Subcutaneous abdominal adipose tissue (tissue), 5 donors: ENCODE results near the gene USP13.

Experiments
- H3K27ac ChIP-seq: one replicate; pipeline ENCODE4 v1.7.0; 2013; ENCODE audit warnings: low read depth, mild to moderate bottlenecking, inconsistent platforms, low read length, moderate library complexity
- H3K27me3 ChIP-seq, 5 donors: one replicate each; pipeline ENCODE4 v1.7.0; 2013; ENCODE audit warnings: low read length in 5 of 5, inconsistent platforms in 1 of 5; ENCODE audit not compliant: control insufficient read depth in 5 of 5, insufficient read depth in 4 of 5
- H3K36me3 ChIP-seq, 5 donors: one replicate each; pipeline ENCODE4 v1.7.0; 2013; ENCODE audit warnings: low read length in 5 of 5; ENCODE audit not compliant: control insufficient read depth in 5 of 5, insufficient read depth in 5 of 5
- H3K4me1 ChIP-seq, 5 donors: one replicate each; pipeline ENCODE4 v1.7.0; 2013; ENCODE audit warnings: low read length in 5 of 5, mild to moderate bottlenecking in 3 of 5, moderate library complexity in 1 of 5; ENCODE audit not compliant: control insufficient read depth in 5 of 5, insufficient read depth in 5 of 5
- H3K4me3 ChIP-seq, 5 donors: one replicate each; pipeline ENCODE4 v1.7.0; 2013; ENCODE audit warnings: low read length in 5 of 5, low read depth in 1 of 5
- H3K9ac ChIP-seq, 5 donors: one replicate each; pipeline ENCODE4 v1.7.0; 2013; ENCODE audit warnings: low read length in 5 of 5, mild to moderate bottlenecking in 4 of 5, moderate library complexity in 3 of 5
- H3K9me3 ChIP-seq, 5 donors: one replicate each; pipeline ENCODE4 v1.7.0; 2013; ENCODE audit warnings: low read length in 5 of 5; ENCODE audit not compliant: control insufficient read depth in 5 of 5
- donor health status: healthy.
- donor health status: healthy.
- donor health status: healthy.
- donor health status: healthy.
- donor health status: healthy.

The USP13 gene

GRCh38 chr3:179729086-179729485 lies 76.2 kb downstream of the USP13 start:
- H3K9me3 ChIP-seq: no peaks in the 10 kb centered on the region
- H3K4me1 ChIP-seq: peaks cover 0 to 14% (median 8%) of the 10 kb centered on the region in 5 donors
- no peak overlapping the region for H3K27ac ChIP-seq
- no peak overlapping the region for H3K9ac ChIP-seq
- H3K27me3 ChIP-seq: no peaks in the 10 kb centered on the region
- peaks cover 0 to 17% (median 16%) of the 10 kb centered on the region in 5 donors for H3K36me3 ChIP-seq
- H3K4me3 ChIP-seq: no peak overlapping the region

GRCh38 chr3:179729981-179730380 lies 77.1 kb downstream of the USP13 start:
- peaks cover 0 to 14% (median 8%) of the 10 kb centered on the region in 5 donors for H3K4me1 ChIP-seq
- H3K9ac ChIP-seq: peak overlapping the region in 1 of 5 donors; percentile 20
- H3K27ac ChIP-seq: no peak overlapping the region
- no peaks in the 10 kb centered on the region for H3K9me3 ChIP-seq
- H3K27me3 ChIP-seq: no peaks in the 10 kb centered on the region
- H3K4me3 ChIP-seq: no peak overlapping the region
- H3K36me3 ChIP-seq: peaks cover 0 to 17% (median 16%) of the 10 kb centered on the region in 5 donors

- H3K36me3 ChIP-seq: peaks cover 0 to 17% (median 16%) of the 10 kb centered on the region in 5 donors
- no peak overlapping the region for H3K9ac ChIP-seq
- H3K27me3 ChIP-seq: no peaks in the 10 kb centered on the region
- H3K4me3 ChIP-seq: no peak overlapping the region
- no peak overlapping the region for H3K27ac ChIP-seq
- H3K4me1 ChIP-seq: peaks cover 0 to 14% (median 8%) of the 10 kb centered on the region in 5 donors
- H3K9me3 ChIP-seq: no peaks in the 10 kb centered on the region
These were observed 77.7 kb downstream of the USP13 start for GRCh38 chr3:179730506-179730905.

GRCh38 chr3:179731544-179731943 lies 78.7 kb downstream of the USP13 start:
- Histone ChIP-seq H3K9ac (no peak overlapping the region), H3K4me3 (no peak overlapping the region), H3K36me3 (peaks cover 0 to 17% (median 16%) of the 10 kb centered on the region in 5 donors), H3K27ac (no peak overlapping the region), H3K4me1 (peaks cover 0 to 14% (median 8%) of the 10 kb centered on the region in 5 donors), H3K27me3 (no peaks in the 10 kb centered on the region), H3K9me3 (no peaks in the 10 kb centered on the region)

- Histone ChIP-seq H3K9me3 (no peaks in the 10 kb centered on the region), H3K4me1 (peaks cover 0 to 14% (median 8%) of the 10 kb centered on the region in 5 donors), H3K27ac (peak overlapping the region; percentile 25), H3K4me3 (no peak overlapping the region), H3K27me3 (no peaks in the 10 kb centered on the region), H3K9ac (no peak overlapping the region), H3K36me3 (peaks cover 0 to 19% (median 16%) of the 10 kb centered on the region in 5 donors)
These were observed 80.0 kb downstream of the USP13 start for GRCh38 chr3:179732661-179733348.

- peaks cover 5 to 23% (median 21%) of the 10 kb centered on the region in 5 donors for H3K36me3 ChIP-seq
- no peaks in the 10 kb centered on the region for H3K27me3 ChIP-seq
- H3K9me3 ChIP-seq: no peaks in the 10 kb centered on the region
- peaks cover 0 to 14% (median 8%) of the 10 kb centered on the region in 5 donors for H3K4me1 ChIP-seq
- H3K9ac ChIP-seq: no peak overlapping the region
- no peak overlapping the region for H3K4me3 ChIP-seq
- H3K27ac ChIP-seq: peak overlapping the region; percentile 25
These were observed 81.0 kb downstream of the USP13 start for GRCh38 chr3:179733797-179734196.

- peaks cover 0 to 16% (median 14%) of the 10 kb centered on the region in 5 donors for H3K4me1 ChIP-seq
- no peak overlapping the region for H3K9ac ChIP-seq
- no peak overlapping the region for H3K4me3 ChIP-seq
- H3K36me3 ChIP-seq: peaks cover 5 to 26% (median 23%) of the 10 kb centered on the region in 5 donors
- no peaks in the 10 kb centered on the region for H3K27me3 ChIP-seq
- no peaks in the 10 kb centered on the region for H3K9me3 ChIP-seq
- H3K27ac ChIP-seq: no peak overlapping the region
These were observed 81.8 kb downstream of the USP13 start for GRCh38 chr3:179734497-179735281.

GRCh38 chr3:179735321-179735720 lies 82.5 kb downstream of the USP13 start:
- peaks cover 0 to 17% (median 9%) of the 10 kb centered on the region in 5 donors for H3K4me1 ChIP-seq
- H3K9ac ChIP-seq: no peak overlapping the region
- H3K4me3 ChIP-seq: no peak overlapping the region
- no peaks in the 10 kb centered on the region for H3K9me3 ChIP-seq
- peaks cover 5 to 32% (median 23%) of the 10 kb centered on the region in 5 donors for H3K36me3 ChIP-seq
- no peak overlapping the region for H3K27ac ChIP-seq
- no peaks in the 10 kb centered on the region for H3K27me3 ChIP-seq

GRCh38 chr3:179738998-179739397 lies 86.2 kb downstream of the USP13 start:
- H3K4me1 ChIP-seq: peaks cover 0 to 10% (median 0%) of the 10 kb centered on the region in 5 donors
- no peak overlapping the region for H3K9ac ChIP-seq
- no peaks in the 10 kb centered on the region for H3K9me3 ChIP-seq
- peaks cover 13 to 34% (median 19%) of the 10 kb centered on the region in 5 donors for H3K36me3 ChIP-seq
- H3K27ac ChIP-seq: no peak overlapping the region
- no peaks in the 10 kb centered on the region for H3K27me3 ChIP-seq
- no peak overlapping the region for H3K4me3 ChIP-seq
